GM20431 (cell line): ENCODE measurements around the gene MRPL9.
"Not testable (repeated sequence)": the region's sequence is repeated elsewhere in the genome, so short reads cannot be mapped to it uniquely, and the experiment has no call there.

Source experiments
- in situ Hi-C: fragments of 300-500 bp; cut with MseI, MboI; formaldehyde crosslinking; loops from one replicate; pipeline ENCODE4 v1.15.0; 2020; ENCODE audit warnings: low sequenced_read_pairs; ENCODE audit not compliant: unreplicated experiment

The MRPL9 gene

DNA sequence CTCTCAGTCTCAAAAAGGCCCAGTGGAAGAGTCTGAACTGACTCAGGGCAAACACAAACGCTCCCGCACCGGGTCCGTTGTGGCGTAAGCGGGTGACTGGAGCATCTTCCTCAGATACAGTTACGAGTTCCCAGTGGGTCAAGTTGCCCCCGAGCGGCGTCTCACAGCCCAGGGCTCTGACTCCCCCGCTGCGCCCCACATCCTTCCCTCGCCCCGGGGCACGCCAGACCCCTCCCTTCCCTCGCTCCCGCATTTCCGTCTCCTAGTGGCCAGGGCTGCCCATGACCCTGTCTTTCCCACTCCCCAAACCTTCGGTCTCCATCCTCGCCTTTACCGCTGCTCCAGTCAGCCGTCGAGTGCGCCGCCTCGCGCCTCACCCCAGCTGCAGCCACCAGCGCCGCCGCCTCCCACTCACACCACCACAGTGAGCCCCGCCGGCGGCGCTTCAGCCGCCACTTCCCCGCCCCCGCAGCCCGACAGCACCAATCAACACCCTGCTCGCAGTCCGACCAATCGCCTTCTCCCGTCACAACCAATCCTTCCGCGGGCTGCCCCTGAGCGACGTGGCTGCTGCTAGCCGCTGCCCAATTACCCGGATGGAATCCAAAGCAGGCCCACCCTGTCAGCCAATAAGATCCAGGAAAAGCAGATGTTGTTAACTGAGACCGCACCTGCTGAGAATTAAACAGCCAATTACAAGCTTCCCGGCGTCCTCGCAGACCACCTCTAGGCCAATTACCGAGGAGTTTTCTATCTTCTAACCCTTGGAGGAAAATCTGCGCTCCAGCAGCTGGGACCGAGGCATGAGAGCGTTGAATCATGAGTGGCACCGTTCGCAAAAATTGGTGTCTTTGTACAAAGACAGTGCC is 27.0 kb upstream of the MRPL9 start, which contains the start of gene TDRKH:
TDRKH (minus strand) TSS at position 430 of the 869 bp plus-strand sequence. CDS start 7,478 bp downstream, outside the sequence.
- in situ Hi-C loops = no loop called here

GRCh38 chr1:151787689-151788088 is 24.4 kb upstream of the MRPL9 start:
- in situ Hi-C loops = no loop called here

DNA sequence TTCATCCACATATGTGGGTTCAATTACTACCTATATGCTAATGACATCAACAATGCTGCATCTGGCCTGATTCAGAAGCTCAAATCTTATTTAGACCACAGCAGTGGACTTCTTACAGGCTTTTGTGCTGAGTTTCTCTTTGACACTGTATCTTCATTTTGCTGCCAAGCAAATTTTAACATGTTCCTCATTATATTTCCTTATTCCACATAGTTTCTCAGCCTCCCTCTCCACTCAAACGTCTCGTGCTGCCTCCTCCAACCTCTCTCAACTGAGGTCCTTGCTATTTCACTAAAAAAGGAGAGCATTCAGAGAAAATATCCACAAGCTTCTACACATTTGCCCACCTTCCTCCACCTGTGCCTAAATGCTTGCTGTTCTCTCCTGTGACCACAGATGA is 20.5 kb upstream of the MRPL9 start:
- in situ Hi-C loops = no loop called here

DNA sequence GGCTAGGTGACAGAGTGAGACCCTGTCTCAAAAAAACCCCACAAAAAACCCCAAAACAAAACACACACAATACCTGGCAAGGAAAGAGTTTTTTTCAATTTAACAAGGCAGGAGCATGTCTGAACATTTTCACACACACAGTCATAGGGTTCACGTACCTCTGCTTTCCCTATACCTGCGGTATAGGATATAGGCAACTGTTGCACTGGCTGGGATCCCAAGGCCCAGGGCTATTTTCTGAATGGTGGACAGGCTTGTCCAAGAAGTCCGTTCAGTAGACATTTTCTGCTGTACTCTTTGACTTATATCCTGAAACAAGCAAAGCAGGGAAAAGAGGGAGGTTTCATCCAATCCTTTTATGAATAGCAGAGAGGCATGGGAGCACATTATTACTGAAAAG is 19.4 kb upstream of the MRPL9 start:
- in situ Hi-C loops = no loop called here

DNA sequence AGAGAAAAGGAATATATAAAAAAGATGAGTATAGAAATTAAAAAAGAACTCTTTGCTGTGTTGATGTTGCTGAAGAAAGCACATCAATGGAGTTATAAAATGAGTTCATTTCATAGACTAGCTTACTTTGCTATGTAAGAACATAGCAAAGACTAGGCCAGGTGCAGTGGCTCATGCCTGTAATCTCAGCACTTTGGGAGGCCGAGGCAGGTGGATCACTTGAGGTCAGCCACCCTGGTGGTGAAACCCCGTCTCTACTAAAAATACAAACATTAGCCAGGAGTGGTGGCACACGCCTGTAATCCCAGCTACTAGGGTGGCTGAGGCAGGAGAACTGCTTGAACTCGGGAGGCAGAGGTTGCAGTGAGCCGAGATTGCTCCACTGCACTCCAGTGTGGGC is 18.7 kb upstream of the MRPL9 start:
- in situ Hi-C loops = not testable (repeated sequence)

- in situ Hi-C loops = not testable (repeated sequence)
Observed at GRCh38 chr1:151780736-151781135, 17.4 kb upstream of the MRPL9 start.

GRCh38 chr1:151779852-151780251 is 16.6 kb upstream of the MRPL9 start:
- in situ Hi-C loops = no loop called here

DNA sequence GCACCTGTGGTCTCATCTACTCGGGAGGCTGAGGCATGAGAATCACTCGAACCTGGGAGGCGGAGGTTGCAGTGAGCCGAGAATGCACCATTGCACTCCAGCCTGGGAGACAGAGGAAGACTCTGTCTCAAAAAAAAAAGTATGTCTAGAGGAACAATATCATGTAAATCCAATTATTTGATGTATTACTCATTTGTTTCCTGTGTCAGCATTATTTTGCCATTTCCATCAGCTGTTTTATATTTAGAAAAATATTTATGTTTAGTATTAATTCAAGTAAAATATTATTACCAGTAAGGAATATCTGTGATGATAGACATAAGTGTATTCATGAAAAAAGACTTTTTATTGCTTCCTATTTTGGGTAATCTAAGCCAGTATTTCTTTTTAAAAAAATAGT is 14.0 kb upstream of the MRPL9 start:
- in situ Hi-C loops = no loop called here

DNA sequence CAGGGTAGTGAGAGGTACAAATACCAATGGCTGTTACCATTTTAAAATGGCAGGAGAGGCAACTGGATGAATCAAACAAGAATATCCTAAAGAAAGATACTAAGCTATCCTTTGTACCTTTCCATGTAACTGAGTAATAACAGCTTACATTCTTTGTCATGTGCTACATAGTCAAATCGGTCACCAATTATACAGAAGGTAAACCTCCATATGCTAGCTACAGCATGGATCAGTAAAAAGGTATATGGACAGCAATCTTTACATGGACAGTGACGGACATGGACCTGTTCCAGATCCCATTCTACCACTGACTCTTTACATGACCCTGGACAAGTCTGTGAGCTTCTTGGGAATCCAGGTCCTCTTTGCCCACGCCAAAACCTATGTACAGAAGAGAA is 13.4 kb upstream of the MRPL9 start:
- in situ Hi-C loops = no loop called here

GRCh38 chr1:151775894-151776664 is 12.8 kb upstream of the MRPL9 start:
- in situ Hi-C loops = no loop called here

GRCh38 chr1:151774256-151774922 is 11.1 kb upstream of the MRPL9 start:
- in situ Hi-C loops = no loop called here

DNA sequence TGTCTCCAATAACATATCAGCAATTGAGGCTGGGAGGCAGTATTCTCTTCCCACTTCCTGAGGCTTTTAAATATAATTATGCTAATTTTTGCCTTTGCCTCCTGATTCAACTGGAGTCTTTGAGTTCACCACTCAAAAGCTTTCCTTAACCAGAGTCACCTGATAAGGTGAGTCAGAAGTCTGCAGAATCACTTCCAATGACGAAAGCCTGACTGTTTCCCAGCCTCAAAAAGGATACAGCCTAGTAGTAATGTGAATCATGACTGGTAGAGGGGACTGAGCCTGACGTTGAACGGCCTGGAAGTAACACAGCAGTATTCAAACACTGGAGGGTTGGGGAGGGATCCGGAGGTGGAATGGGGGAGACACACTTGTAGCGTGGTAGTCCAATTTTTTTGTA is 10.4 kb upstream of the MRPL9 start:
- in situ Hi-C loops = no loop called here

DNA sequence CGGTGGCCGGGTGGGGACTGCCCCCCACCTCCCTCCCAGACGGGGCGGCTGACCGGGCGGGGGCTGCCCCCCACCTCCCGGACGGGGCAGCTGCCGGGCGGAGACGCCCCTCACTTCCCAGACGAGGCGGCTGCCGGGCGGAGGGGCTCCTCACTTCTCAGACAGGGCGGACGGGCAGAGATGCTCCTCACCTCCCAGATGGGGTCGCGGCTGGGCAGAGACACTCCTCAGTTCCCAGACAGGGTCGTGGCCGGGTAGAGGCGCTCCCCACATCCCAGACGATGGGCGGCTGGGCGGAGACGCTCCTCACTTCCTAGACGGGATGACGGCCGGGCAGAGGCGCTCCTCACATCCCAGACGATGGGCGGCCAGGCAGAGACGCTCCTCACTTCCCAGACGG is 6.0 kb upstream of the MRPL9 start:
- in situ Hi-C loops = not testable (repeated sequence)

- in situ Hi-C loops = not testable (repeated sequence)
Observed at GRCh38 chr1:151768351-151769066, 5.2 kb upstream of the MRPL9 start.

- in situ Hi-C loops = no loop called here
Observed at GRCh38 chr1:151763990-151764389, 694 bp upstream of the MRPL9 start.

DNA sequence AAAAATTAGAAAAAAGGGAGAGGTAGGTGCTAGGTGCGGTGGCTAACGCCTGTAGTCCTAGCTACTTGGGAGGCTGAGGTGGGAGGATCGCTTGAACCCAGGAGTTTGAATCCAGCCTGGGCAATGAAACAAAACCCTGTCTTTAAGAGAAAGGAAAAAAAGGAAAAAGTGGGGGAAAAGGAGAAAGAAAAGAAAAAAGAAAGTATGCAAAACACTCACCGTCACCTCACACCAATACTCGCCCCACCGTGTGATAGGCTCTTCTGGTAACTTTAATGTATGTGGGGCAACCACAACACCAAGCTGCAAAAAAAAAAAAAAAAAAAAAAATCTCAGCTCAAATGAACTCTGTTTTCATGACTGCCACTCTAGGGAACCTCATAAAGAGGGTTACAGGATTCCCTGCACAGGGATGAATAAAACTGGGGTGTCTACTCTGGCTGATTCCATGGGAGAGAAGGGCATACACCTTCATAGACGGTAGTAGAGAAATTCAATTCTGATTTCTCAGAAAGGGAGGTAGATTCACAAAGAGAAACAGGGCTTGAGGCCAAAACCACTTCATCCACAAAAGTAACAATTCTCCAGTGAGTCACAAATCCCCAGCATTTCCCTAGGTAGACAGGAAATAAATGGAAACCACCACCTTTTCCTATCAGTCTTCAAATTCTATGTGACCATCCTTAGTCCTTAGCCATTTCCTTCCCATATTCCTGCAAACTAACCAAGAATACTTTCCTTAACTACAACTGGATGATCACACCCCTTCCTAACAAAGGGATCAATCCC is 2.5 kb downstream of the MRPL9 start:
- in situ Hi-C loops = no loop called here

DNA sequence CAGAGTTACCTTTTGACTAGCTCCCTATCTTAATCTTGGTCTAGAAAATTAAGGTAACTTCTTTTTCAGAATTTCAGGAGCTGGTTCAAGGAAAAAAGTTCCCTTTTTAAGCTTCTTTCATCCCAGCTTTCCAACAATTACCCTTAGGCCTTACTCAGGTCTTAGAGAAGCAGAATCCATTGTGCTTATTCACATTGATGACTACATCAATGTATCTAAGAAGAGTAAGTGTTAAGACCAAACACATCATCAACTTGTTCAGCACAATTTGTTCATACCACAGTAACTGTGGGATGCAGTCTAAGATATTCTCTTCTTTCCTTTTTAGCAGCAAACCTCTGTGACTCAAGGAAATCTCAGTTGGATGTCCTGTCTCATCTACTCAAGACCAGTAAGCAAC is 4.1 kb downstream of the MRPL9 start:
- in situ Hi-C loops = no loop called here

DNA sequence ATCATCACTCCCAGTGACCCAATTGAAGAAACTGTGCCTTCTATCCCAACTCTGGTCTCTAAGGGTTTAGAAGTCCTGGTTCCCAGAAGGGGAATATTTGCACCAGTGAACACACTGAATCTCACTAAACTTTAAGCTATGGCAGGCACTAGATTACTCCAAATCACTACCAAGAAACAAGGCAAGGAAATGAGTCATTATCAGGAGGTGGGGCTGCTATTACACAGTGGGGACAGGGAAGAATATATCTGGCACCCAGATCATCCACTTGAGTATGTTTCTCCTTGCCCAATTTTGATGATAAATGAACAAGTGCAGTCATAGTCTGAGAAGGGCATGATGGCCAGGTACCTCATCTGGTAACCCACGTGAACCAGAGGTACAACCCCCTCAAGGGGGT is 7.0 kb downstream of the MRPL9 start:
- in situ Hi-C loops = no loop called here

DNA sequence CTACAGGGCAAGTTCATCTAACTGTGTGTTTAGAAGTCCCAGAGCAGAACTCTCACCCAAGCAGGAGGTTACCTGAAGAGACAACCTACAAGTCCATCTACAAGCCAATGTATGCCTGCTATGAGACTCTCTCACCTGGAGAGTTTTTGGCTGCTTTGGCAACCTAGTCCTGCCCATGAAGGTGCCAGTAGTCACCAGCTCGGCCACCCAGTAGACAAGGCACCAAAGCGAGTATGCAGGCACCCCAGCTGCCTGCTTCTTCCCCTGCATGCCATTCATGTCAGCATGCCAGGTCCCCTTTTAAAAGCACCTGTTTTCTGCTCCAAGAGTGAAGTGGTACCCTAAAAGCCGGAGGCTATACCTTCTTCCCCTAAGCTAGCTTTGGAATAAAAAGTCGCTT is 21.8 kb downstream of the MRPL9 start:
- in situ Hi-C loops = loop anchor here (25.0 kb wide), 1 partner anchor 304 kb away; no protein-coding TSS in a partner anchor
